Measurements from ENCODE around the gene C4A.
"Not testable (repeated sequence)": the region's sequence is repeated elsewhere in the genome, so short reads cannot be mapped to it uniquely, and the experiment has no call there.

C4A gene

DNA sequence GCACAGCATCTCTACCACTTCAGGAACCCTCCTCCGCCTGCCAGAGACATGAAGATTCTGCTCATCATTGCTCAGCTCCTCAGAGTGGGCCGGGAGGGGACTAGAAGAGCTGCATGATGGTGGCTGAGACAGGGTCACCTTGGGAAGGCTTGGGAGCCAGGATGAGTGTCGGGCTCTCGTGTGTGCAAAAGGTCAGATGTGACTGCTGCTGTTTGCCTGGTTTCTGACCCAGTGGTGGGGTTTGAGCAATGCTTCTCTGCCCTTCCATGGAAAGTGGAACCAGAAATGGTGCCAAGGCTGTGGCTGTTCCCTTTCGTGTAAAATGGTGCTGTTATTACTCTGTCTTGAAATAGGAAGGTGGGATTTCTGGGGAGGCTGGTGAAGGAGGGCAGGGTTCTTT is 859 bp upstream of the C4A start:
- DNase-seq: not testable (repeated sequence)

DNA sequence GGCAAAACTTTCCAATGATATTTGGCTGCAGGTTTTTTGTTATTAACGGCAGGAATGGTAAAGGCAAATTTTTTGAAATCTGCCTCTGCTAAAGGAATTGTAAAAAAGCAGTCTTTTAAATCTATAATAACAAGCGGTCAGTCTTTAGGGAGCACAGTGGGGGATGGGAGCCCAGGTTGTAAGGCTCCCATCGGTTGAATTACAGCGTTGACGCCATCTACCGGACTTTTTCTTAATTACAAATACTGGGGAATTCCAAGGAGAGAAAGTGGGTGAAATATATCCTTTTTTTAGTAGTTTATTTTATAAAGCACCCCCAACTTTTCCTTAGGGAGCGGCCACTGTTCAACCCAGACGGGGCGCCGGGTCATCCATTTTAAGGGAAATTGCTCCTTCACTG is 7.5 kb downstream of the C4A start:
- not testable (repeated sequence) for DNase-seq

DNA sequence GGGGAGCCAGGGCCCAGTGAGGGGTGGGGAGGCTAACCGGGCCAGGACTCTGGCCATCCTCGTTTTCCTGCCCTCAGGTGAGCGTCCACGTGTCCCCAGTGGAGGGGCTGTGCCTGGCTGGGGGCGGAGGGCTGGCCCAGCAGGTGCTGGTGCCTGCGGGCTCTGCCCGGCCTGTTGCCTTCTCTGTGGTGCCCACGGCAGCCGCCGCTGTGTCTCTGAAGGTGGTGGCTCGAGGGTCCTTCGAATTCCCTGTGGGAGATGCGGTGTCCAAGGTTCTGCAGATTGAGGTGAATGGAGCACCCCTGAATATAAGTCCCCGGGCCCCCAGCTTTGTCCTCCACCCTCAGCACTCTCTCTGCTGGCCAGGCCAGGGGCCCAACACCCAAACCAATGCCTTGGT is 12.6 kb downstream of the C4A start:
- not testable (repeated sequence) for DNase-seq

DNA sequence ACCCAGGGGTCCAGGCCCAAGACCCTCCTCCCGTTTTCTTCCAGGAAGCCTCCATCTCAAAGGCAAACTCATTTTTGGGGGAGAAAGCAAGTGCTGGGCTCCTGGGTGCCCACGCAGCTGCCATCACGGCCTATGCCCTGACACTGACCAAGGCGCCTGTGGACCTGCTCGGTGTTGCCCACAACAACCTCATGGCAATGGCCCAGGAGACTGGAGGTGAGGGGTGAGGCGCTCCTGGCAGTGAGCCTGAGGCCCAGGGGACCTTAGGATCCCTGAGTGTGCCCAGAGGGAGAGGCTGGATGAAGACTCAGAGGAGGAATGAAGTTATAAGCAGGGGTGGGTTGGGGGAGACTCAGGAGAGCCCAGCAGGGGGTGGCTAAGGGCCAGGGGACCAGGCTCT is 14.5 kb downstream of the C4A start:
- not testable (repeated sequence) for DNase-seq

DNA sequence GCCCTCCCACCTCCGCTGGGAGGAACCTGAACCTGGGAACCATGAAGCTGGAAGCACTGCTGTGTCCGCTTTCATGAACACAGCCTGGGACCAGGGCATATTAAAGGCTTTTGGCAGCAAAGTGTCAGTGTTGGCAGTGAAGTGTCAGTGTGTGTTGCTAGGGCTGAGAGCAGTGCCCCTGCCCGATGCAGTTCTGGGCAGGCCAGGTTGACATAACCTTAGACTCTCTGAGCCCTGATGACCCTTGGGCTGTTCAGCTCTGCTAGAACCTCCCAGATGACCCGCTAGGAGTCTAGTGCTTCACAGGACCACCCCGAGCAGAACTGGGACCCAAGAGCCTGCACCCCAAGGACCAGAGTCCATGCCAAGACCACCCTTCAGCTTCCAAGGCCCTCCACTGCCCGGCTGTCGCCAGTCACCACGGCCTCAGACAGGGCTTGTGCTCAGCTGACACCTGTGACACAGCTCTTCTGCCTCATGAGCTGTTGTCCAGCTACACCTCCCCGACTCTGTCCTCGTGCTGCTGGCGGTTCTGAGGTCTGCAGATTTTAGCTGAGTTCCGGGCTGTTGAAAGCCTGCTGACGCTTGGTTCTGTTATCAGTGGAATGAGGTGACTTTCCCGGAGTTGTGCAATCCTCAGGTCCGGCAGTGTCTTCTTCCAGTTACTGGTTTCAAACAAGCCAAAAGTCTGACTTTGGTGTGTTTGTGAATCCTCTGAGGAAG is 20.9 kb downstream of the C4A start:
- not testable (repeated sequence) for DNase-seq

DNA sequence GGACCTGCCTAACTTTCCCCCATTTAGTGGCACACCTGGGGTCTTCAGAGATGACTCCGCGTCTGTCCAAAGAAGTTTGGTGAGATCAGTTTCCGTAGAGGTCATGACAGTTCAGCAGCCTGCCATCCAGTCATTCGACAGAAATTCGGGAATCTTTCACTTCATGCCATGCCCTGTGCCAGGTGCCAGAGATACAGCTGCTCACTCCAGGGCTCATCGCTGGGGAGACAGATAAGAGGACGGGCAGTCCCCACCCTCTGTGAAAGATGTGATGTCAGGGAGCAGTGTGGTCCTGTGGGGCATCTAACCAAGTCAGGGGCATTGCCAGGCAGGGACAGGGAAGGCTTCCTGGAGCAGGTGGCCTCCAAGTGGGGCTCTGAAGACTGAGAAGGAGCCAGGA is 21.4 kb downstream of the C4A start:
- not testable (repeated sequence) for DNase-seq

DNA sequence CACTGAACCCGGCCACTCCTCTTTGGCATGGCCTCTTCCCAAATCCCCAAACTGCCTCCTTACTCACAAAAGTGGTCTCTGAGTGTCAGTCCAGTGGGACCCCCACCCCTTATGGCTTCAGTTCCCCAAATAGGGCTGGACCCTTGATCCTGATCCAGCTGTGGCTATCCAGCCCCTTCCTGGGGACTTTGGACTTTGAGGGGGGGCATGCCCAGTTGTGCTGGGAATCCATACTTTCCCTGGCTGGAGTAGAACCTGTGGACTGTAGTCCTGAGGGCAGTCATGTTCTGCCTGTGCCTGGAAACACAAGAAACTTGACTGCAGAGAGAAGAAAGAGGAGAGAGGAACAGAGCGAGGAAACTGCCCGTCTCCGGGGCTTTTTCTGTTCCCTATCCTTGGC is 22.5 kb downstream of the C4A start:
- DNase-seq: not testable (repeated sequence)

DNA sequence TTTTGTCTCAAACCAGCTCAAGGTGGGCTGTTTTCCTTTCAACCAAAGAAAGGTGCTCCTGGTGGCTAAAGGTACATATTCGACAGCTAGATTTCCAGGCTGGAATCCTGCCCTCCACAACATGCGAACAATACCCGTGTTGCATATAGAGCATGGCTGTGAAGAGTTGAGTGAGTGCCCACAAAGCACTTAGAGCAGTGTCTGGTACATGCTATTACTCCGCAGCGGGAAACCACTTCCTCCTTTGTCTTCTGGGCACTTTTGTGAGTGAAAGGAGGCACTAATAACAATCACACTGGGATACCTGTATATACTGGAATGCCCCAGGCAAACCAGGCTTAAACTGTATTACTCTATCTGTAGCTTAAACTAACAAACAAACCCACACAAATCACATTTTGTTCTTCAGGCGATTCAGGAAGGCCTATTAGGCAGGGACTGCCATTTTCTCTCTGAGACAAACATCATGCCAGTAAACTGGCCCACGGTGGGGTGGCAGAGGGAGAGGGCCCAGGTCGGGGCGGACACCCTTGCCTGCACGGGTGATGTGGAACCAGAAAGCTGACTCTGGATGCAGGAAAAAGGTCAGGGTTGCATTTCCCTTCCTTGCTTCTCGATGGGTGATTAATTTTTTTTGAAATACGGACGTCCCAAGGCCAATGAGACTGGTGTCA is 23.1 kb downstream of the C4A start:
- DNase-seq: not testable (repeated sequence)

DNA sequence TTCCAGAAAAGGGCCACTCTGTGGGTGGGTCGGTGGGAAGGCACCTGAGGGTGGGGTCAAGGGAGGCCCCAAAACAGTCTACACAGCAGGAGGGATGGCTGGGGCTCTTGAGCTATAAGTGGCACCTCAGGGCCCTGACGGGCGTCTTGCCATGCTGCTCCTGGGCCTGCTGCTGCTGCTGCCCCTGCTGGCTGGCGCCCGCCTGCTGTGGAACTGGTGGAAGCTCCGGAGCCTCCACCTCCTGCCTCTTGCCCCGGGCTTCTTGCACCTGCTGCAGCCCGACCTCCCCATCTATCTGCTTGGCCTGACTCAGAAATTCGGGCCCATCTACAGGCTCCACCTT is 23.7 kb downstream of the C4A start:
- DNase-seq: not testable (repeated sequence)

DNA sequence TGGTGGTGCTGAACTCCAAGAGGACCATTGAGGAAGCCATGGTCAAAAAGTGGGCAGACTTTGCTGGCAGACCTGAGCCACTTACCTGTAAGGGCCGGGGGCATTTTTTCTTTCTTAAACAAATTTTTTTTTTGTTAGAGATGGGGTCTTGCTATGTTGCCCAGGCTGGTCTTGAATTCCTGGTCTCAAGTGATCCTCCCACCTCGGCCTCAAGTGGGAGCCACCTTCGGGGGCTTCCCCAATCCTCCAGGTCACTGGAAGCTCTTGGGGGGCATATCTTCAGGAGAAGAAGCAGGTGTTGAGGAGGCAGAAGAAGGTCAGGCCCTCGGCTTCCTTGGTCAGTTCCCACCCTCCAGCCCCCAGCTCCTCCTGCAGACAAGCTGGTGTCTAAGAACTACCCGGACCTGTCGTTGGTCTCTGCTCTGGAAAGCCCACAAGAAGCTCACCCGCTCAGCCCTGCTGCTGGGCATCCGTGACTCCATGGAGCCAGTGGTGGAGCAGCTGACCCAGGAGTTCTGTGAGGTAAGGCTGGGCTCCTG is 24.2 kb downstream of the C4A start:
- DNase-seq: not testable (repeated sequence)

DNA sequence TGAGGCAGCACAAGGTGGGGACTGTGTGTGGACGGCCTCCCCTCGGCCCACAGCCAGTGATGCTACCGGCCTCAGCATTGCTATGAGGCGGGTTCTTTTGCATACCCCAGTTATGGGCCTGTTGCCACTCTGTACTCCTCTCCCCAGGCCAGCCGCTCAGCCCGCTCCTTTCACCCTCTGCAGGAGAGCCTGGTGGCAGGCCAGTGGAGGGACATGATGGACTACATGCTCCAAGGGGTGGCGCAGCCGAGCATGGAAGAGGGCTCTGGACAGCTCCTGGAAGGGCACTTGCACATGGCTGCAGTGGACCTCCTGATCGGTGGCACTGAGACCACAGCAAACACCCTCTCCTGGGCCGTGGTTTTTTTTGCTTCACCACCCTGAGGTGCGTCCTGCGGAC is 25.2 kb downstream of the C4A start:
- DNase-seq: not testable (repeated sequence)

DNA sequence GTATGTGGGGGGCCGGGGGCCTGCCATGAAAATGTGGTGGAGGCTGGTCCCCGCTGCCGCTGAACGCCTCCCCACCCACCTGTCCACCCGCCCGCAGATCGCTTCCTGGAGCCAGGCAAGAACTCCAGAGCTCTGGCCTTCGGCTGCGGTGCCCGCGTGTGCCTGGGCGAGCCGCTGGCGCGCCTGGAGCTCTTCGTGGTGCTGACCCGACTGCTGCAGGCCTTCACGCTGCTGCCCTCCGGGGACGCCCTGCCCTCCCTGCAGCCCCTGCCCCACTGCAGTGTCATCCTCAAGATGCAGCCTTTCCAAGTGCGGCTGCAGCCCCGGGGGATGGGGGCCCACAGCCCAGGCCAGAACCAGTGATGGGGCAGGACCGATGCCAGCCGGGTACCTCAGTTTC is 26.2 kb downstream of the C4A start:
- not testable (repeated sequence) for DNase-seq

DNA sequence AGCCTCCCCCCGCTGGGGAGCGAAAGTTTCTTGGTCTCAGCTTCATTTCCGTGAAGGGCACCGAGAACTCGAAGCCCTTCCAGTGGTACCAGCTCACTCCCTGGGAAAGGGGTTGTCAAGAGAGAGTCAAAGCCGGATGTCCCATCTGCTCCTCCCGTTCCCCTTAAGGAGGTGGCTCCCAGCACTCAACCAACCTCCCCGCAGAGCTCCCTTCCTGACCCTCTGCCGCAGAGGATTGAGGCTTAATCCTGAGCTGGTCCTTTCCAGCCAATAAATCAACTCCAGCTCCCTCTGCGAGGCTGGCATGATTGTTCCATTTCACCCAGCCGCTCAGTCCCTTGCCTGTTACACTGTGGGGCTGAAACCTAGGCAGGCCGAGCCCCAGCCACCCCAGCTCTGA is 26.8 kb downstream of the C4A start:
- DNase-seq: not testable (repeated sequence)

DNA sequence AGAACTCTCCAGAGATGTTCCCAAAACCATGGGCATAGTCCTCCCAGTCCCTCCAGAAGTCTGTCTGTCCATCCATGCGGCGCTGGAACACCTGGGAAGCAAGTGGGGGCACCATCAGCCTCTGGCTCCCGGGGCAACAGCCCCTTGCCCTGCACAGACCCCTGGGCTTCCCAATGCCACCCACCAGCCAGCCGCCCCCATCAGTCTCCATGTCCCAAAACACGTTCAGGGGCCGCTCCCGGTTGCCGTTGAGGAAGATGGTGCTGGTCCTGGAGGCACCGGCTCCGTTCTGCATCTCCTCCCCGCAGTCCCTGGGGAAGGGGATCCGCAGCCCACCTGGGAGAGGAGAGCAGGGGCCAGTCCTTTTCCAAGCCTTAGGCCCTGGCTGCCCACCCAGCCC is 27.7 kb downstream of the C4A start:
- not testable (repeated sequence) for DNase-seq

DNA sequence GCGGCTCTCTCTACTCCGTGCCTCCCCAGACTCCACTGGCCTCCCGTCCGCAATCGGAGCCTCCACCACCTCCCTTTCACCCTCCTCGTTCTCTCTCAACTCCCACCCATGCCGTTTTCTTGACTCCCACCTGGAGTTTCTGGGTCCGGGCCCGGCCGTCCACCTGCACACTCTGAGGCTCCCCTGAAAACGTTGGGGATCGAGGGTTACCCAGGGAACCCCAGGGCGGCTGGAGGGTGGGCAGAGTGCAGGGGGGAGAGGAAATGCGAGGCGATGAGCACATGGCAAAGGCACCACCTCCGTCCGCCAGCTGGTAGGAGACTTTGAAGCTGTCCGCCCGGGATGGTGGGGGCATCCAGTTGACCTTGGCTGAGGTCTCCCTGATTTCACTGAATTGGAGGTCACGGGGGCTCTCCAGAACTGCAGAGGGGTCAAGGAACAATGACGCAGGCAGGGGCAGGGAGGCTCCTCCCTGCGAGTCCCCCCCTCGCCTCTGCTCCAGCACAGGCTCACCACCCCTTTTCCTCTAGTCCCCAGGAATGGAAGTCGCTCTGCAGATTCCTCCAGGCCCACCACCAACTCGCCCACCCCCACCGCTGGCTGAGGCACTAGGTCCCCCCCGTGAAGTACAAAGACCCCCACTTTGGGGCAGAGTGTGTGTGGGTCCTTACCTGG is 29.1 kb downstream of the C4A start:
- DNase-seq: not testable (repeated sequence)

DNA sequence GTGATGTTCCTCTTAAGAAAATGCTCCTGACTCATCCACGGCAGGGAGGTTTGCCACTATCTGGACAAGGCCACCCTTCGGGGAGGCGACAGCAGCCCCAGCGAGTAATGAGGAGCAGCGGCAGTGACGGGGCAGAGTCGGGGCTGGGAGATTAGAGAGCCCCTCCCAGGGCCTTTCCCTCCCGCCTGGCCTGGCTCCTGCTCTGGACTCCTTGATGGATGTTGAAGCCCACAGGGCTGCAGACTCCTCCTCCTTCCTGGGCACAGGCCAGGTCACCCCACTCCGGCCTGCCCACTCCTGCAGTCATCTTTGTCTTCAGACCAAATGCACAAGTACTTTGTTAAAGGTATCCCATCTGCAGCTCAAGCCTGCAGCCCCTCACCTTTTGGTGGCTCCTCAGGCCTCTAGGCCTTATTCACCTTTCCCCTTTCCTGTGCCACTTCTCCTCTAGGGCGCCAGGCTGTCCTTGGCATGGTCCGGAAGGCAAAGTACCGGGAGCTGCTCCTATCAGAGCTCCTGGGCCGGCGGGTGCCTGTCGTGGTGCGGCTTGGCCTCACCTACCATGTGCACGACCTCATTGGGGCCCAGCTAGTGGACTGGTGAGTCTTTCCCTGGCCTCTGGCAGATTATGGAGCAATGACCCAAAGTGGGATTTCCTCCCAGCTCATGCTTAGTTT is 31.2 kb downstream of the C4A start:
- not testable (repeated sequence) for DNase-seq

DNA sequence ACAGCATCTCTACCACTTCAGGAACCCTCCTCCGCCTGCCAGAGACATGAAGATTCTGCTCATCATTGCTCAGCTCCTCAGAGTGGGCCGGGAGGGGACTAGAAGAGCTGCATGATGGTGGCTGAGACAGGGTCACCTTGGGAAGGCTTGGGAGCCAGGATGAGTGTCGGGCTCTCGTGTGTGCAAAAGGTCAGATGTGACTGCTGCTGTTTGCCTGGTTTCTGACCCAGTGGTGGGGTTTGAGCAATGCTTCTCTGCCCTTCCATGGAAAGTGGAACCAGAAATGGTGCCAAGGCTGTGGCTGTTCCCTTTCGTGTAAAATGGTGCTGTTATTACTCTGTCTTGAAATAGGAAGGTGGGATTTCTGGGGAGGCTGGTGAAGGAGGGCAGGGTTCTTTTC is 31.9 kb downstream of the C4A start:
- not testable (repeated sequence) for DNase-seq

DNA sequence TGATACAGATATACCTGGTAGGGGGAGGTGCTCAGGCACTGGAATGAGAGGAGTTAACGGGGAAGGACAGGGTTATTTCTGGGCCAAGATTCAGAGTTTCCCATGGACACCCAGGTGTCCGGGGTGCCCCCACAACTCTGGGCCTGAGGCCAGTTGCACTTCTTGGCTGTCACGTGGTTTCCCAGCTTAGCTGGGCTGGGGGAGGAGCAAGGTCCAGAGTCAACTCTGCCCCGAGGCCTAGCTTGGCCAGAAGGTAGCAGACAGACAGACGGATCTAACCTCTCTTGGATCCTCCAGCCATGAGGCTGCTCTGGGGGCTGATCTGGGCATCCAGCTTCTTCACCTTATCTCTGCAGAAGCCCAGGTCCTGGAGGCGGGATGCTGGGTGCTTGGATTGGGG is 32.7 kb downstream of the C4A start, which contains the start of gene C4B:
C4B (plus strand) TSS at position 249 of the 400 bp plus-strand sequence; CDS start at position 300, 51 bp downstream.
- DNase-seq: not testable (repeated sequence)

DNA sequence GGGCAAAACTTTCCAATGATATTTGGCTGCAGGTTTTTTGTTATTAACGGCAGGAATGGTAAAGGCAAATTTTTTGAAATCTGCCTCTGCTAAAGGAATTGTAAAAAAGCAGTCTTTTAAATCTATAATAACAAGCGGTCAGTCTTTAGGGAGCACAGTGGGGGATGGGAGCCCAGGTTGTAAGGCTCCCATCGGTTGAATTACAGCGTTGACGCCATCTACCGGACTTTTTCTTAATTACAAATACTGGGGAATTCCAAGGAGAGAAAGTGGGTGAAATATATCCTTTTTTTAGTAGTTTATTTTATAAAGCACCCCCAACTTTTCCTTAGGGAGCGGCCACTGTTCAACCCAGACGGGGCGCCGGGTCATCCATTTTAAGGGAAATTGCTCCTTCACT is 40.2 kb downstream of the C4A start:
- not testable (repeated sequence) for DNase-seq

DNA sequence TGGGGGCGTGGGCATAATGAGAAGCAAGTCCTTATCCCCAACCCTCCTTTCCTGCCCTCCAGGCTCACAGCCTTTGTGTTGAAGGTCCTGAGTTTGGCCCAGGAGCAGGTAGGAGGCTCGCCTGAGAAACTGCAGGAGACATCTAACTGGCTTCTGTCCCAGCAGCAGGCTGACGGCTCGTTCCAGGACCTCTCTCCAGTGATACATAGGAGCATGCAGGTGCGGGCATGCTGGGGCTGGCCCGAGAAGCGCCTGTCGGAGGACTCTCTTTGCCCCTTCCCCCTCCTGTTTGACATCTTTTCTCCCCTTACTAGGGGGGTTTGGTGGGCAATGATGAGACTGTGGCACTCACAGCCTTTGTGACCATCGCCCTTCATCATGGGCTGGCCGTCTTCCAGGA is 46.8 kb downstream of the C4A start:
- DNase-seq: not testable (repeated sequence)

DNA sequence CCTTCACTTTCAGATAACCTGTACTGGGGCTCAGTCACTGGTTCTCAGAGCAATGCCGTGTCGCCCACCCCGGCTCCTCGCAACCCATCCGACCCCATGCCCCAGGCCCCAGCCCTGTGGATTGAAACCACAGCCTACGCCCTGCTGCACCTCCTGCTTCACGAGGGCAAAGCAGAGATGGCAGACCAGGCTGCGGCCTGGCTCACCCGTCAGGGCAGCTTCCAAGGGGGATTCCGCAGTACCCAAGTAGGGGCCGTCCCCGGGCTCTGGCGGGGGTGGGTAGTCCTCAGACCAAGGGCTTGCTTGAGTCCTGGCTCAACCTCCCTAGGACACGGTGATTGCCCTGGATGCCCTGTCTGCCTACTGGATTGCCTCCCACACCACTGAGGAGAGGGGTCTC is 47.7 kb downstream of the C4A start:
- DNase-seq: not testable (repeated sequence)

DNA sequence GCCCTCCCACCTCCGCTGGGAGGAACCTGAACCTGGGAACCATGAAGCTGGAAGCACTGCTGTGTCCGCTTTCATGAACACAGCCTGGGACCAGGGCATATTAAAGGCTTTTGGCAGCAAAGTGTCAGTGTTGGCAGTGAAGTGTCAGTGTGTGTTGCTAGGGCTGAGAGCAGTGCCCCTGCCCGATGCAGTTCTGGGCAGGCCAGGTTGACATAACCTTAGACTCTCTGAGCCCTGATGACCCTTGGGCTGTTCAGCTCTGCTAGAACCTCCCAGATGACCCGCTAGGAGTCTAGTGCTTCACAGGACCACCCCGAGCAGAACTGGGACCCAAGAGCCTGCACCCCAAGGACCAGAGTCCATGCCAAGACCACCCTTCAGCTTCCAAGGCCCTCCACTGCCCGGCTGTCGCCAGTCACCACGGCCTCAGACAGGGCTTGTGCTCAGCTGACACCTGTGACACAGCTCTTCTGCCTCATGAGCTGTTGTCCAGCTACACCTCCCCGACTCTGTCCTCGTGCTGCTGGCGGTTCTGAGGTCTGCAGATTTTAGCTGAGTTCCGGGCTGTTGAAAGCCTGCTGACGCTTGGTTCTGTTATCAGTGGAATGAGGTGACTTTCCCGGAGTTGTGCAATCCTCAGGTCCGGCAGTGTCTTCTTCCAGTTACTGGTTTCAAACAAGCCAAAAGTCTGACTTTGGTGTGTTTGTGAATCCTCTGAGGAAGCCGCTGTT is 53.6 kb downstream of the C4A start:
- DNase-seq: not testable (repeated sequence)
